Measurements from ENCODE around the gene RECK.
A peak's percentile ranks its signal among the peaks of the same experiment; 100 is the strongest.

The RECK gene

DNA sequence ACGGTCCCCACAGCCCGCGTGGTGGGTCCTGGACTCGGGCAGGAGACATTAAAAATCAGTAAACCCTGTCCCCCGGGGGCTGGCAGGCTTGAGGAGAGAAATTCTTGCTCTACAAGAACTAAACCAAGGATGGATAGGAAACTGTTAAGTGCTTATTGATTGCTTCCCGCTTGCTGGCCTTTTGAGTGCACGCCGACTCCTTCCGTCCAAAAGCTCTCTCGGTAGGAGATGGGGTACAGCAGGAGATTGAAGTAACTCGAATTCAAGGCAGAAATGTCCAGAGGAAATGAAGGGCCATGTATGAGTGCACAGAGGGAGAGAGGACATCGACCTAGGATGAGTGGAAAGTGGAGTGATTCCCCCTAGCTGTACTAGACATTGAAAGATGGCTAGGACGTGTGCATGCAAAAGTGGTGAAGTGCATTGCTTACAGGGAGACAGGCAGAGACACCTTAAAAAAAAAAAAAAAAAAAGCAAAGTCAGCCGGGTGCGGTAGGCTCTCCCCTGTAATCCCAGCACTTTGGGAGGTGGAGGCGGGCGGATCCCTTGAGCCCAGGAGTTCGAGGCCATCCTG lies 923 bp downstream of the RECK start:
- Mint-ChIP-seq H3K4me1 (ENCODE audit: low read depth) (peaks cover 23% of the 10 kb centered on the region), H3K27me3 (ENCODE audit: low read depth) (peaks cover 14% of the 10 kb centered on the region), H3K9me3 (no peaks in the 10 kb centered on the region), H3K36me3 (ENCODE audit: low read depth) (no peaks in the 10 kb centered on the region), H3K27ac (peak overlapping the region; percentile 74), H3K4me3 (peak overlapping the region; percentile 89)

DNA sequence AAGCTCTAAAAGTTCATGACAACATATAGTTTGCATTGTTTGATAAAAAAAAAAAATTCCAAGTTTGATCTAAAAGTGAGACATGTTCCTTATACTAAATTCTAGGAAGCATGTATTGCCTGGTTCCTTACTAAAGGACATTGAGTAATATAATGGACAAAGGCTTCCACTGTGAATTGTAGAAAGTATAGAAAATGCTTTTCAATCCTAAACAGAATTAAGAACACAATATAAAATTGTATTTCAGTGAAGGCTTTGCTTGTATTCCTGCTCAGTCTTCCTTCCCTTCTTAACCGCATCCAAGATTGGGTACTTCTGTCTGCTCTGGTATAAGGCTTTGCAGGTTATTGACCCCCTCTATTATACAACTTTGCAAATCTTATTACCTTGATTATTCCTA lies 2.4 kb downstream of the RECK start:
- no peak overlapping the region for H3K4me3 Mint-ChIP-seq
- no peaks in the 10 kb centered on the region for H3K9me3 Mint-ChIP-seq
- peaks cover 26% of the 10 kb centered on the region for H3K4me1 Mint-ChIP-seq (ENCODE audit: low read depth)
- no peak overlapping the region for H3K27ac Mint-ChIP-seq
- peaks cover 3% of the 10 kb centered on the region for H3K27me3 Mint-ChIP-seq (ENCODE audit: low read depth)
- no peaks in the 10 kb centered on the region for H3K36me3 Mint-ChIP-seq (ENCODE audit: low read depth)

DNA sequence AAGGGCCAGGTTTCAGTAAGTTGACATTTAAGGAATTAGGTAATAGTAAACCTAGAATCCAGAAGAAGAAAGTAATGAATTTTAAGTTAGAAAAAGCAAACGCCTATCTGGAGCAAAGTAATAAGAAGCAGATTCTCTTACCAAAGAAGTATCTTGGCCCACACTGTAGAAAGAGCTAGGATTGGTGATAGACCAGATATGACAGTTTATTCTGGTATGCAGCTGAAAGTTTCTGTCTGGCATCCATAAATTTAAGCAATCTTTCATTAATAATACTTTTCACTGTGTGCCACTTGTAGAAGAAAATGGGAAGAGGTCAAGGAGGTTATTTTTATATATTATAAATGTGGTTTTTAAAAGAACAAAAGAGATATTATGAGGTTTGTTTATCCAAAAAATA lies 3.0 kb downstream of the RECK start:
- Mint-ChIP-seq H3K4me1 (ENCODE audit: low read depth) (peaks cover 30% of the 10 kb centered on the region), H3K4me3 (no peak overlapping the region), H3K36me3 (ENCODE audit: low read depth) (no peaks in the 10 kb centered on the region), H3K27me3 (ENCODE audit: low read depth) (peaks cover 3% of the 10 kb centered on the region), H3K27ac (no peak overlapping the region), H3K9me3 (no peaks in the 10 kb centered on the region)

DNA sequence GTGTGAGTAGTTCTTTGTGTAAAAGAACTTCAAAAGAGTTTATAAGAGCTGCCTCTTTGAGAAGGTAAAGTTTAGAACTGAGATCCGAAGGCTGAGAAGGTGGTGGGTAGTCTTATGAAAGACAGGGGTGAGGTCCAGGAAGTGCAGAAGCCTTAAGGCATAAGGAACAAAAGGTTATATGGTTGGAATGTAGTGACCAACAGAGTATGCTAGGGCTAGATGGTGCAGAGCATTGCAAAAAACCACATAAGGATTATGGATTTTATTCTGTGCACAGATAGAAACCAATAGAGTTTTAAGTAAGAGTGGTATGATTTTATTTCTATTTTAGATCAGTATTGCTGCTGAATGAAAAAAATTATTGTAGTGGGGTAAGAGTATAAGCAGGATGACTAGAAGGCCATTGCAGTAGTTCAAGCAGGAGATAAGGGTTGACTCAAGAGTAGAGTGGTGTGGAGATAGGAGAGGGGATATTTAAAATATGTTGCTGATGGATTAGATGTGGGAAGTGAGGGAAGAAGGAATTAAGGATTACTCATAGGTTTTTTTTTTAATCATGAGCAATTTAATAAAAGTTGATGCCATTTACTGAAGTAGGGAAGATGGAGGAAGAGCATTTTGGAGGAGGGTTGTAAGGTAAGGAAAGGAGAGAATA lies 3.7 kb downstream of the RECK start:
- H3K4me1 Mint-ChIP-seq (ENCODE audit: low read depth), result peaks cover 32% of the 10 kb centered on the region
- H3K9me3 Mint-ChIP-seq, result no peaks in the 10 kb centered on the region
- H3K27me3 Mint-ChIP-seq (ENCODE audit: low read depth), result no peaks in the 10 kb centered on the region
- H3K36me3 Mint-ChIP-seq (ENCODE audit: low read depth), result peaks cover 2% of the 10 kb centered on the region
- no peak overlapping the region for H3K4me3 Mint-ChIP-seq
- no peak overlapping the region for H3K27ac Mint-ChIP-seq

DNA sequence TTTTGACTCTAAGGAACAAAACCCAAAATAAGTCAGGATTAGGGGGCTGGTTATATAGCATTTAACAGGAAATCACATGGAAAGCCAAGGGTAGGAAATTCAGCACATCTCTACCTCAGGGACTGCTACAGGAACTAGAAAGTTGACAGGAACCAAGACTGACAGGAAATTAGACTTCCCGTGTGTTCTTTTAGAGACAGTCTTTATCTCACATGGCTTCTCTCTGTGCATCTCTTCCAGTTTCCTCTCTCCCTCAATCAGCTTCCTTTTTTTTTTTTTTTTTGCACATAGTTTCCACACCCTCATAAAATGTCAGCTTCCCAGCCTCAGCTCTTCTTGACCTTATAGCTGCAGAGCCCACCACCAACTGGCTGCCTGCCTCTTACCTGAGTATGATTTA lies 4.8 kb downstream of the RECK start:
- Mint-ChIP-seq H3K27ac (no peak overlapping the region), H3K4me3 (no peak overlapping the region), H3K27me3 (ENCODE audit: low read depth) (no peaks in the 10 kb centered on the region), H3K36me3 (ENCODE audit: low read depth) (peaks cover 2% of the 10 kb centered on the region), H3K9me3 (no peaks in the 10 kb centered on the region), H3K4me1 (ENCODE audit: low read depth) (peaks cover 32% of the 10 kb centered on the region)

DNA sequence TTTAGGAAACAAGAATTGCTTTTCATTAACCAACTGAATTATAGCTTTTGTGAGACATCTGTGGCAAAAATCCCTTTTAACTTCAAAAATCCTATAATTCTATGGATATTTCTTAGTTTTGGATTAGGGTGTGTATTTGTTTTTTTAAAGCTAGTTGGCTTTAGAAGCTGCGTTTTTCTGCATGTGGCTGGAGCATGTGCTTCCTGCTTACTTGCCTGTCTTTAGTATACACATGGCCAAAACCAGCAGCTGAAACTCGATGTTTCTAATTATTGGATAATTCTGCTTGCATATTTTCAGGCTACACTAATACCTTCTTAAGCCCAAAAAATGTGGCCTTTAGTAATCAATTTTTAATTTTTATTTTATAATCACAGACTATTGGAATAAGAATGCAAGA lies 8.9 kb downstream of the RECK start:
- Mint-ChIP-seq H3K27me3 (ENCODE audit: low read depth) (no peaks in the 10 kb centered on the region), H3K4me3 (no peak overlapping the region), H3K27ac (no peak overlapping the region), H3K9me3 (no peaks in the 10 kb centered on the region), H3K36me3 (ENCODE audit: low read depth) (peaks cover 2% of the 10 kb centered on the region), H3K4me1 (ENCODE audit: low read depth) (peaks cover 21% of the 10 kb centered on the region)

DNA sequence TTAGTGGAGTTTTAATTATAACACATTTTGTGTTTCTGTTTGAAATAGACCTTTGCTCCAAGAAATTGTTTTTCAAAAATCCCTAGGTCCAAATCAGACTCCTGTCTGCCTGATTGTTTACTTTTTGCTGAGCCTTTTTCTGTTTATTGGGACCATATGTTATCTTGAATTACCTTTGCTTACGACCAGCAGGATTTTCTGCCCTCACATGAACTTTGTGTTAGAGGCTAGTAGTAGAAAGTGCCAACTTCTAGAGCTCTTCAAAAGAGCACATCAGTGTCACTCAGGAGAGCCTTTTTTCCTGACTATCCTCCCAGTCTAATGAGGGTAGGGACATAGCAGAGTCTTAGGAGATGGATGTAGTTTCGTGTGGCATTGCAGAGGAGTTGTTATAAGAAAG lies 10.2 kb downstream of the RECK start:
- peaks cover 12% of the 10 kb centered on the region for H3K4me1 Mint-ChIP-seq (ENCODE audit: low read depth)
- no peak overlapping the region for H3K27ac Mint-ChIP-seq
- no peak overlapping the region for H3K4me3 Mint-ChIP-seq
- H3K36me3 Mint-ChIP-seq (ENCODE audit: low read depth), result peaks cover 2% of the 10 kb centered on the region
- H3K27me3 Mint-ChIP-seq (ENCODE audit: low read depth), result no peaks in the 10 kb centered on the region
- no peaks in the 10 kb centered on the region for H3K9me3 Mint-ChIP-seq

DNA sequence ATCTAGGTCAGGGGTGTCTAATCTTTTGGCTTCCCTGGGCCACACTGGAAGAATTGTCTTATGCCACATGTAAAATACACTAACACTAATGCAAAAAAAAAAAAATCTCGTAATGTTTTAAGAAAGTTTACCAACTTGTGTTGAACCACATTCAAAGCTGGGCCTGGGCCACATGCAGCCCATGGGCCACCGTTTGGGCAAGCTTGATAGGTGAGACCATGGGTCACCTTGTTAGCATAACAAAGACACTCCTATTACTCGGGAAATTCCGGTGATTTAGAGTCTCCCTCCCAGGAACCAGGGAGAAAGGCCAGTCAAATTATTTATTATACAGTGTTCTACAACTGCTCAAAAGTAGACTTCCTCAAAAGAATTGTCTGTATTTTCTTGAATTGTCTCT lies 12.7 kb downstream of the RECK start:
- H3K9me3 Mint-ChIP-seq, result no peaks in the 10 kb centered on the region
- H3K27ac Mint-ChIP-seq, result no peak overlapping the region
- peaks cover 5% of the 10 kb centered on the region for H3K4me1 Mint-ChIP-seq (ENCODE audit: low read depth)
- peaks cover 2% of the 10 kb centered on the region for H3K36me3 Mint-ChIP-seq (ENCODE audit: low read depth)
- no peaks in the 10 kb centered on the region for H3K27me3 Mint-ChIP-seq (ENCODE audit: low read depth)
- H3K4me3 Mint-ChIP-seq, result no peak overlapping the region

DNA sequence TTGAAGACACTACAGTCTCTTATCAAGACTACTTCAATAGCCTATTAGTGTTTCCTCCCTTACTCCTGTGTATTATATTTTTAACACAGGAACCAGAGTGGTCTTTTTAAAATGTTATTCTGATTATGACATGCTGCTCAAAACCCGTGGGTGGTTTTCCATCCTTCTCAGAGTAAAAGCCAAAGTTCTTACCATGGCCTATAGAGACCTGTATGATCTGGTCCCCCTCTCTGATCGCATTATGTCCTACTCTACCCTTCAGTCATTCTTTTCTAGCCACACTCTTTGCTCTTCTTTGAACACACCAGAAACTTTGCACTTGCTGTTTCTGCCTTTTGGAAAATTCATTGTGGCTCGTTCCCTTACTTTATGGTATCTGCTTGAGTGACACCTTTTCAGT lies 13.8 kb downstream of the RECK start:
- Mint-ChIP-seq H3K9me3 (no peaks in the 10 kb centered on the region), H3K4me3 (no peak overlapping the region), H3K27me3 (ENCODE audit: low read depth) (no peaks in the 10 kb centered on the region), H3K36me3 (ENCODE audit: low read depth) (no peaks in the 10 kb centered on the region), H3K27ac (no peak overlapping the region), H3K4me1 (ENCODE audit: low read depth) (no peaks in the 10 kb centered on the region)

DNA sequence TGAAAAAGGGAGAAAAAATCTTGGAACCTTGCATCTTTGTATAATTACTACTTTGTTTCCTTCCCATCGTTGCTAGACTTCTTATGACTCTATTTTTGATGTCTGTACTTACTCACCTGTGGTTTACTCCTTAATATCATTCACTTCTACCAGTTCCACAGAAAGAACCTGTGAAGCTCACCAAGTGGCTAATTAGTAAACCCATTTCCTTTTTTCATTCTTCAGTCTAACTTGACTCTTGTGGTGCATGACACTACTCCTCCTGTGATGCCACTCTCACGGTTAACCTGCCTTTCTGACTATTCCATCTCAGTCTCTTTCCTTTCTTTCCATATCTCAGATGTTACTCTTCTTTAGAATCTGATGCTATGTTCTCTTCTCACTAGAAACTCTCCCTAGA lies 14.6 kb downstream of the RECK start:
- no peaks in the 10 kb centered on the region for H3K27me3 Mint-ChIP-seq (ENCODE audit: low read depth)
- H3K27ac Mint-ChIP-seq, result no peak overlapping the region
- H3K4me3 Mint-ChIP-seq, result no peak overlapping the region
- no peaks in the 10 kb centered on the region for H3K4me1 Mint-ChIP-seq (ENCODE audit: low read depth)
- no peaks in the 10 kb centered on the region for H3K36me3 Mint-ChIP-seq (ENCODE audit: low read depth)
- H3K9me3 Mint-ChIP-seq, result no peaks in the 10 kb centered on the region

DNA sequence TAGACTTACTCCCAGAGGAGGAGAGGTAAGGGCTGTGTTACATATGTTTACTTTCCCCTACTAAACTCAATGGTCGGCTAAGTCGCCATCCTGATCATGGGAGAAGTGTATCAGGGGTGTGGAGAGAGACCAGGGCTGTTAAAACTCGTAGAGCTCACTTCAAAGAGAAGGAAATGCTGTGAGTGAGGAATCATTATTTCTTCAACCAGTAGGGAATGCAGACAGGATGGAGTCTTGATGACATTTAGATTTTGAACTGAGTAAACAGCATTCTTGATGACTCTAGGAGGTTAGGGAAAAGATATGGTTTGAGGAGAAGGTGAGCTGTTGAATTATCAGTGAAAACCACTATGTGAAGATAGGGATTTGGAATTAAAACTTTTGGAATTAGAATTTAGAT lies 17.3 kb downstream of the RECK start:
- H3K36me3 Mint-ChIP-seq (ENCODE audit: low read depth), result peaks cover 3% of the 10 kb centered on the region
- H3K4me1 Mint-ChIP-seq (ENCODE audit: low read depth), result no peaks in the 10 kb centered on the region
- no peaks in the 10 kb centered on the region for H3K27me3 Mint-ChIP-seq (ENCODE audit: low read depth)
- no peak overlapping the region for H3K4me3 Mint-ChIP-seq
- no peak overlapping the region for H3K27ac Mint-ChIP-seq
- H3K9me3 Mint-ChIP-seq, result no peaks in the 10 kb centered on the region

DNA sequence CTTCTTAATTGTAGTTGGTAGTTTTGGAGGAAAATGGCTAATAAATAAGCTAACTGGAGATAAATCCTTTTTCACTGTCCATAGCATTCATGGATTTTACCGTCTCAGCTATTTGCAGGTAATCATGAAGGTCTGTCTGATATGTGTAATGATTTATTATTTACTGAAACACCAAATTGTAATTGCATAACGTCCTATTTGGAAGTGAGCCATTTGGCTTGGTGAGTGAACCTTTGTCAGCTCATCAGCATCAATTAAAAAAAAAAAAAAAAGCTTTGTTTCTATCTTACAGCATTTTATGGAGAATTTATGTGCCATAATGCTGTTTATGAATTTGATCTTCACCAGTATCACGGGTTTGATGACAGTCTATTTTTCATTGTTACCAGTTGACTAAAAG lies 20.2 kb downstream of the RECK start:
- H3K27ac Mint-ChIP-seq, result no peak overlapping the region
- peaks cover 10% of the 10 kb centered on the region for H3K36me3 Mint-ChIP-seq (ENCODE audit: low read depth)
- no peaks in the 10 kb centered on the region for H3K27me3 Mint-ChIP-seq (ENCODE audit: low read depth)
- H3K4me3 Mint-ChIP-seq, result no peak overlapping the region
- no peaks in the 10 kb centered on the region for H3K9me3 Mint-ChIP-seq
- no peaks in the 10 kb centered on the region for H3K4me1 Mint-ChIP-seq (ENCODE audit: low read depth)

DNA sequence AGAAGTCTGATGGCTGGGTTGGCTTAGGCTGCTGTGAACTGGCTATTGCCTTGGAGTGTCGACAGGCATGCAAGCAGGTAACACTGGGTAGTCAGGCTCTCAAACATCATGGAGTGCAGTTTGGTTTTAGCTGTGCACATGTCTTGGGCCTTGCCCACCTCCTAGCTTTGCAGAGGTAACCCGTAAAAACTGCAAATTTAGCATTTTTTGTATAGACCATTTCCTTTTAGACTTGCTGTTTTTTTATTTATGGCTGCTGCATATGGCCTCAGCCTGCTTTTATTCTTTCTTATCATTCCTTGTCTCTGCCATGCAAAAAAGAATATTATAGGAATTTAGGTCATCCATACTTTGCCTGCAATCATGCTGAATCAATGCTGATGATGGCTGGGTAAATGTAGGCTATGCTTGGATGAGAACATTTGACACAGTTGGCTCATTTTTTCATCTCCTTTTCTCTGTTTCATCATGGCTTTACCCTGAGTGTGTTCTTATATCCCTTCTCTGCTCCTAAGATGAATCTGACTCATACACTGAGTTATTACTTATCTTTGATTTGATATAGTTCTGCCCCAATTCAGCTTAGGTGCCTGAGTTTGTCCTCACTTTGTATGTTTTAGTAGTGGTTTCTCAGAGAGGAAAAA lies 27.2 kb downstream of the RECK start:
- Mint-ChIP-seq H3K27ac (no peak overlapping the region), H3K4me1 (ENCODE audit: low read depth) (no peaks in the 10 kb centered on the region), H3K36me3 (ENCODE audit: low read depth) (peaks cover 12% of the 10 kb centered on the region)

DNA sequence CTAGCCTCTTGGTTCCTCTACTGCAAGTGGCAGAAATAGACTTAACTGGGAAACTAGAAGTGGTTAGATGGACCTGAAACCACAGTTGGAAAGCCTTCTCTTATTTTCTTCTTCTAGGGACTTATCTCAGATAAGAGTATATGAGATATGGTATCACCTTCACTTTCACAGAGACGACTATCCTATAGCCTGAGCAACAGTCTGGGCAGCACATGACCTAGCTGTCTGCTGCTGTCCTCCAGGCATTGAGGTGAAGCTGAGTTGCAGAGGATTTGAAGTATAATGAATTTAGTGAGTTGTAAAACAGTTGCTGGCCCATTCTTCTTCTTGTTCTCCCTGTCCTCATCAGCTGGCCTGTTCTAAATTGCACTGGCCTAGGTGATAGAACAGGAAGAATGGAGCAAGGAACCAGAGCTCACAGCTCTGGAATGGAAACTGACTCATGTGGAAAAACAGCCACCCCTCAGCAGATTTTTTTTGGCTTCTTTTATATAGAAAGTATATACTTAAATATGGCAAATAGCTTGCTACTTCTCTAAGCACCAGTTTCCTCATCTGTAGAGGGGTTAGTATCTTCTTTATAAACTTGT lies 27.8 kb downstream of the RECK start:
- H3K9me3 Mint-ChIP-seq, result no peaks in the 10 kb centered on the region
- H3K36me3 Mint-ChIP-seq (ENCODE audit: low read depth), result peaks cover 12% of the 10 kb centered on the region
- H3K4me1 Mint-ChIP-seq (ENCODE audit: low read depth), result no peaks in the 10 kb centered on the region
- H3K4me3 Mint-ChIP-seq, result no peak overlapping the region
- H3K27me3 Mint-ChIP-seq (ENCODE audit: low read depth), result no peaks in the 10 kb centered on the region
- no peak overlapping the region for H3K27ac Mint-ChIP-seq

More for the DNA sequence above, 27.2 kb downstream of the RECK start:
- H3K9me3 Mint-ChIP-seq, result no peaks in the 10 kb centered on the region
- H3K4me3 Mint-ChIP-seq, result no peak overlapping the region
- no peaks in the 10 kb centered on the region for H3K27me3 Mint-ChIP-seq (ENCODE audit: low read depth)

DNA sequence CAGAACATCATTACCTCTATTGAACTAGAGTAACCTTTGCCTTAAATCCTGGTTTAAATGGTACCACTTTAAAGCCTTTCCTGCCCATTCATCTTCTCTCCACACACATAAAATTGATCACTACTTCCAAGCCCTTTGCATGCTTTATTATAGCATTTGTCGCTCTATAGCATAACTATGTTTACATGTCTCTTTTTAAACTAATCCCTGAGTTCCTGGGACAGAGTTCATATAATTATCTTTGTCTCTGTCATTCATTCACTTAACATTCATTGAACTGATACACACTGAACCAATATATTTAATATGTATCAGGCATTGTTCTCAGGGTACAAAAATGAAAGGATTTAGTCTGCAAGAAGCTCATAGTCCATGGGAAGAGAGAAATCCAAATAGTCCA lies 37.3 kb downstream of the RECK start:
- H3K27me3 Mint-ChIP-seq (ENCODE audit: low read depth), result no peaks in the 10 kb centered on the region
- H3K36me3 Mint-ChIP-seq (ENCODE audit: low read depth), result peaks cover 6% of the 10 kb centered on the region
- H3K9me3 Mint-ChIP-seq, result no peaks in the 10 kb centered on the region
- H3K4me3 Mint-ChIP-seq, result no peak overlapping the region
- H3K4me1 Mint-ChIP-seq (ENCODE audit: low read depth), result peaks cover 2% of the 10 kb centered on the region
- H3K27ac Mint-ChIP-seq, result no peak overlapping the region

All from T-helper 1 cell treated with Interleukin-12 subunit alpha and Interleukin-12 subunit beta and Interleukin-4 antibody, amounts not matched to agents 30 μg/mL and 1 μg/mL, for 36 hours (primary cell).